22Rv1 (cell line): Measurements from ENCODE around the gene AGMO.

Experiments used
- CTCF ChIP-seq: fragments of 450-650 bp; IDR thresholded peaks from 2 replicates; pipeline ENCODE4 v1.5.1; 2017; ENCODE audit warnings: mild to moderate bottlenecking
- ZFX ChIP-seq: fragments of 450-650 bp; IDR thresholded peaks from 2 replicates; pipeline ENCODE4 v1.6.1; 2017; ENCODE audit warnings: antibody characterized with exemption, borderline replicate concordance

- TF ChIP-seq CTCF (no peak), ZFX (no peak)
Measured at GRCh38 chr7:15309872-15310271, 251.9 kb downstream of the AGMO start.
